Heart right ventricle (tissue), 16 donors: Measurements from ENCODE around the gene CD22. TPM values are rescaled to one million over a fixed set of nuclear protein-coding genes. Genes with fewer than 3 reads are reported as not detected.

ENCODE experiments used
- ATAC-seq, 8 donors: fragments of 200-7000 bp; cut with Tn5 transposase; one replicate each; pipeline ENCODE4 v1.9.1; 2020; ENCODE audit warnings: mild to moderate bottlenecking in 8 of 8, moderate library complexity in 8 of 8, moderate number of reproducible peaks in 1 of 8
- DNase-seq, 2 donors: peaks; one replicate each; pipeline ENCODE4 v3.0.0-alpha.2; 2020
- H3K27ac ChIP-seq, 10 donors: fragments of 200-600 bp; sonication (generic) in 2 of 10; one replicate each; pipeline versions ENCODE4 v1.5.0 to v1.8.0; 2020 to 2022; ENCODE audit warnings: mild to moderate bottlenecking in 3 of 10
- H3K27me3 ChIP-seq, 7 donors: fragments of 200-600 bp; one replicate each; pipeline ENCODE4 v1.8.0; 2021 to 2022; ENCODE audit warnings: mild to moderate bottlenecking in 2 of 7
- H3K36me3 ChIP-seq, 9 donors: fragments of 200-600 bp; sonication (generic) in 1 of 9; one replicate each; pipeline versions ENCODE4 v1.5.0 to v1.8.0; 2020 to 2022; ENCODE audit warnings: mild to moderate bottlenecking in 2 of 9
- H3K4me1 ChIP-seq, 9 donors: fragments of 200-600 bp; sonication (generic) in 1 of 9; one replicate each; pipeline versions ENCODE4 v1.5.0 to v1.8.0; 2020 to 2022; ENCODE audit warnings: mild to moderate bottlenecking in 4 of 9
- H3K4me3 ChIP-seq, 10 donors: fragments of 200-600 bp; sonication (generic) in 2 of 10; one replicate each; pipeline versions ENCODE4 v1.5.0 to v1.8.0; 2020 to 2022; ENCODE audit warnings: mild to moderate bottlenecking in 7 of 10, moderate library complexity in 2 of 10
- H3K9me3 ChIP-seq, 11 donors: fragments of 200-600 bp in 10 of 11; sonication (generic) in 2 of 11; one replicate each; pipeline versions ENCODE4 v1.5.0 to v1.8.0; 2013 to 2022; ENCODE audit warnings: mild to moderate bottlenecking in 2 of 11, control low read depth in 1 of 11, moderate library complexity in 1 of 11
- WGBS, 2 donors: extraction: QIAGEN DNeasy Blood & Tissue Kit; methylation state at CpG; one replicate each; pipeline ENCODE4 v1.1.7; 2013; ENCODE audit warnings: inconsistent platforms in 1 of 2; 5-methylcytosine and 5-hydroxymethylcytosine counted together
- intact Hi-C, 10 donors: fragments of 100-400 bp; cut with DNase I; formaldehyde crosslinking; loops; one replicate each; pipeline versions ENCODE4 v1.11.1 to v1.14.2; 2022
- polyA plus RNA-seq, 2 donors: library from polyadenylated mRNA; stranded (reverse); fragments of 200-250 nt; gene quantifications; one replicate each; pipeline ENCODE4 v1.2.3, GENCODE V29; 2013
- total RNA-seq, 10 donors: library from RNA; stranded (reverse); fragmentation: NEBNext Ultra II Directional in 3 of 10; extraction: Animal tissue kit (Norgen Biotek cat#: 25700) in 3 of 10; gene quantifications; one replicate each; pipeline versions ENCODE4 v1.2.1 to v1.2.4, GENCODE V29; 2021 to 2023
- TF ChIP-seq, protein P1 (sequence below), 9 donors: fragments of 200-600 bp; sonication (generic) in 2 of 9; IDR thresholded peaks; one replicate each; pipeline versions ENCODE4 v1.5.0 to v1.8.0; 2021 to 2022; ENCODE audit warnings: antibody characterized with exemption in 9 of 9, mild to moderate bottlenecking in 5 of 9, moderate library complexity in 1 of 9
- donor health status: Arrhythmogenic right ventricular cardiomyopathy.
- donor health status: ischemic (EF 13 %, LVEDD 7.1; RV severe dilation, severe dysfunction).
- donor health status: healthy with polysubstance abuse.
- donor health status: DM: no; HTN: yes; CAD: no.
- donor health status: DM: no; HTN: no; CAD: no.
- donor health status: ischemic (EF 25% LVEDD 6.9; RV normal size, moderate dysfunction).
- donor health status: ischemic (EF 25% LVEDD 5.7; RV mildly dilated, moderate dysfunction).
- donor health status: healthy.
- donor health status: DM: yes; HTN: yes; CAD: no.
- donor health status: Ischemic cardiomyopathy.
- donor health status: ischemic (EF 35%, LVEDD 5.7; RV mildly dilated, moderate dysfunction).
- donor health status: nonischemic (EF 11% LVEDD 7.7; RV severe dilation, severe dysfunction).
- donor health status: DM: yes; HTN: yes; CAD: no.
- donor health status: PGD.
- donor health status: ischemic (EF 29% LVEDD 5.4; RV normal size, mild dysfunction).
- donor health status: nonischemic (EF 23%, LVEDD 6.1; RV moderate dilation, normal function).

Gene CD22
- total and polyA plus RNA-seq, 12 donors, result 0.07 to 1.6 (median 0.38) TPM; not detected in 2

GRCh38 chr19:35304036-35304435 is 25.0 kb upstream of the CD22 start:
- ATAC-seq (no peak), DNase-seq (no peak)
- TF ChIP-seq, protein P1, sequence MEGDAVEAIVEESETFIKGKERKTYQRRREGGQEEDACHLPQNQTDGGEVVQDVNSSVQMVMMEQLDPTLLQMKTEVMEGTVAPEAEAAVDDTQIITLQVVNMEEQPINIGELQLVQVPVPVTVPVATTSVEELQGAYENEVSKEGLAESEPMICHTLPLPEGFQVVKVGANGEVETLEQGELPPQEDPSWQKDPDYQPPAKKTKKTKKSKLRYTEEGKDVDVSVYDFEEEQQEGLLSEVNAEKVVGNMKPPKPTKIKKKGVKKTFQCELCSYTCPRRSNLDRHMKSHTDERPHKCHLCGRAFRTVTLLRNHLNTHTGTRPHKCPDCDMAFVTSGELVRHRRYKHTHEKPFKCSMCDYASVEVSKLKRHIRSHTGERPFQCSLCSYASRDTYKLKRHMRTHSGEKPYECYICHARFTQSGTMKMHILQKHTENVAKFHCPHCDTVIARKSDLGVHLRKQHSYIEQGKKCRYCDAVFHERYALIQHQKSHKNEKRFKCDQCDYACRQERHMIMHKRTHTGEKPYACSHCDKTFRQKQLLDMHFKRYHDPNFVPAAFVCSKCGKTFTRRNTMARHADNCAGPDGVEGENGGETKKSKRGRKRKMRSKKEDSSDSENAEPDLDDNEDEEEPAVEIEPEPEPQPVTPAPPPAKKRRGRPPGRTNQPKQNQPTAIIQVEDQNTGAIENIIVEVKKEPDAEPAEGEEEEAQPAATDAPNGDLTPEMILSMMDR (IDR thresholded peaks at IDR 0.05), result no peak
- Histone ChIP-seq H3K36me3 (no peaks in the 10 kb centered on the region), H3K9me3 (no peaks in the 10 kb centered on the region), H3K27ac (no peak overlapping the region), H3K27me3 (peaks cover 0 to 30% (median 19%) of the 10 kb centered on the region in 7 donors), H3K4me3 (no peak overlapping the region), H3K4me1 (peaks cover 0 to 9% (median 0%) of the 10 kb centered on the region in 9 donors)
- 70 to 74% methylated on average over 11 of the region's 11 CpGs for WGBS, 2 donors
- intact Hi-C loops, result no loop called here

GRCh38 chr19:35305181-35305580 is 23.8 kb upstream of the CD22 start:
- no peak overlapping the region for H3K4me3 ChIP-seq
- no peak for ATAC-seq
- H3K27ac ChIP-seq, result no peak overlapping the region
- no peak for DNase-seq
- H3K36me3 ChIP-seq, result no peaks in the 10 kb centered on the region
- H3K27me3 ChIP-seq, result peaks cover 0 to 20% (median 9%) of the 10 kb centered on the region in 7 donors
- intact Hi-C loops, result no loop called here
- 90 to 95% methylated on average over 6 of the region's 6 CpGs for WGBS, 2 donors
- peaks cover 0 to 14% (median 0%) of the 10 kb centered on the region in 9 donors for H3K4me1 ChIP-seq
- TF ChIP-seq, protein P1 (IDR thresholded peaks at IDR 0.05), result no peak
- no peaks in the 10 kb centered on the region for H3K9me3 ChIP-seq

DNA sequence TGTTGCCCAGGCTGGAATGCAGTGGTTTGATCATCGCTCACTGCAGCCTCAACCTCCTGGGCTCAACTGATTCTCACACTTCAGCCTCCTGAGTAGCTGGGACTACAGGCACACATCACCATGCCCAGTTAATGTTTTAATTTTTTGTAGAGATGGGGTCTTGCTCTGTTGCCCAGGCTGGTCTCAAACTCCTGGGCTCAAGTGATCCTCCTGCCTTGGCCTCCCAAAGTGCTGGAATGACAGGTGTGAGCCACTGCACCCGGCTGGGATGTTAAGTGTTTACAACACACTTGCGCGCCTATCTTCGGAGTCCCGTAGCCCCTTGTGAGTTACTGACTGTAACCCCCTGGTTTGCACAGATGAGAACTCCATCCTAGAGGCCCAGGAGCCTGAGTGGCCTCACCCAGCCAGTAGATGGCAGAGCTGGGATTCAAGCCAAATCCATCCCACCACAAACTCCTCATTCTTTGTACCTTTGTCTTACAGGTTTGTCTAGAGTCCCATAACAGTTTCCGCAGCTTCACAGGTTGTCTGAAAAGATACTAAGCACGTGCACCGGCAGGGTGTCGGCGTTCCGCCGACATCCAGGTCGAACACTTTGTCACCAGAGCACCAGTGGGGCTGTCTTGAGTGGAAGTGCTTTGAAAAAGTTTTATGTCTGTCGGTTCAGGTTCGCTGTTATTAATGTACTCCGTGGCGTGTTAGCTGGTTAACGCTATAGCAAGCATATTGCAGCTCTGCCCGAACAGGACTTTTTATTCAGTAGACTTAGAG is 22.3 kb upstream of the CD22 start:
- intact Hi-C loops, result no loop called here
- Histone ChIP-seq H3K9me3 (no peaks in the 10 kb centered on the region), H3K4me1 (peaks cover 0 to 15% (median 0%) of the 10 kb centered on the region in 9 donors), H3K4me3 (no peak overlapping the region), H3K36me3 (no peaks in the 10 kb centered on the region), H3K27ac (no peak overlapping the region), H3K27me3 (peaks cover 0 to 11% (median 0%) of the 10 kb centered on the region in 7 donors)
- no peak for ATAC-seq
- no peak for DNase-seq
- TF ChIP-seq, protein P1 (IDR thresholded peaks at IDR 0.05), result peak in 1 of 9 donors; percentile 17
- 88 to 89% methylated on average over 20 of the region's 20 CpGs for WGBS, 2 donors

DNA sequence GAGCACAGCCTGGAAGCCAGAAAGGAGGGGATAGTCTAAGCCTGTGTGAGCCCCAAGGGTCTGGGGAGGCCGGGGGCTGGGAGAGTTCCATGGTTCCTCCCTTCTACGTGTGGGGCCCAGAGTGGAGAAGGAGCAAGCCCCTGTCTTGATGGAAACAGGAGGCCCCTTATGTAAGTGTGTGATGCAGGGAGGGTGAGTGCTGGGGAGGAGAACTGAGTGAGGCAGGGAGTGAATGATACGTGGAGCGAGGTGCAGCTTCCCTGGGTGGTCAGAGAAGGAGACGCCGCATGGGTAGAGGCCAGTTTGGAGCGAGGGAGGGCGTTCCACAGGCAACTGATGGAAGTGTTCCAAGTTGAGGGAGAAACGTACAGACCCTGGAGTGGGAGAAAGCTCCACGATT is 21.1 kb upstream of the CD22 start:
- H3K9me3 ChIP-seq, result no peaks in the 10 kb centered on the region
- H3K27ac ChIP-seq, result no peak overlapping the region
- H3K4me3 ChIP-seq, result no peak overlapping the region
- intact Hi-C loops, result no loop called here
- TF ChIP-seq, protein P1 (IDR thresholded peaks at IDR 0.05), result no peak
- no peaks in the 10 kb centered on the region for H3K36me3 ChIP-seq
- peaks cover 0 to 11% (median 0%) of the 10 kb centered on the region in 7 donors for H3K27me3 ChIP-seq
- ATAC-seq (no peak), DNase-seq (no peak)
- H3K4me1 ChIP-seq, result peaks cover 0 to 15% (median 0%) of the 10 kb centered on the region in 9 donors
- 71 to 73% methylated on average over 10 of the region's 10 CpGs for WGBS, 2 donors
